ENCODE measurements around the gene TRAPPC14. TPM values are rescaled to one million over a fixed set of nuclear protein-coding genes. Genes with fewer than 3 reads are reported as not detected.

Gene TRAPPC14
- total and polyA plus RNA-seq, 2 of the 13 experiments (the other 11 are each of a cell fraction or from before 2014, with no cell fraction given), result 4.7 to 9.6 TPM

DNA sequence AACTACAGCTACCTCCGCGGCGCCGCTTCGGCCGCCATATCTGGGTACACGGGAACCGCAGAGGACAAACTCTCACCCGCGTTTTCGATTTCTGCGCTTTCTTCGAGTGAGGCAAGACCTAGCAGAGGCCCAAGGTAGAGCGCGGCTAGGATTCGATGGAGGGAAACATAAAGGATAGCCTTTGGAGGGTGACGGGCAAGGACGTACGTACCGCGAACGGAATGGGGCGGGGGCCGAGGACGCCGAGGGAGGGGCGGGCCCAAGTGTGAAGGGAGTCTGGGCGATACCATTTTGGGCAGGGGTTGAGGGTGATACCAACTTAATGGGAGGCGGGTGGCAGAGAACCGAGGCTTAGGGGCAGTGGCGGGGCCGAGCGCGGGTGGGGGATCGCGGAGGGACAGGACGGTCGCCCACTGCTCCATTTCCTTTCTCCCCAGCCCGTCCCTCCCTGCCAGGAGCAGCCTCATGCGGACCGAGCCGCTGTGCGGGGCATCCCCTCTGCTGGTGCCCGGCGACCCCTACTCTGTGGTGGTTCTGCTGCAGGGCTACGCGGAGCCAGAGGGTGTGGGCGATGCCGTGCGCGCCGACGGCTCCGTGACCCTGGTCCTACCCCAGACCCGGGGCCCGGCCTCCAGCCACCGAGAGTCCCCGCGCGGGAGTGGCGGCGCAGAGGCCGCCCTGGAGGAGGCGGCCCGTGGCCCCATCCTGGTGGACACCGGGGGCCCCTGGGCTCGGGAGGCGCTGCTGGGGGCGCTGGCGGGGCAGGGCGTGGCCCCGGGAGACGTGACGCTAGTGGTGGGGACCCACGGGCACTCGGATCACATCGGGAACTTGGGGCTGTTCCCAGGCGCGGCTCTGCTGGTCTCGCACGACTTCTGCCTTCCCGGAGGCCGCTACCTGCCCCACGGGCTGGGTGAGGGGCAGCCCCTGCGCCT is 31.3 kb downstream of the TRAPPC14 start, which contains the start of gene MBLAC1 (continued):
- TF ChIP-seq ZNF670 (CRISPR knock-in tag; IDR thresholded peaks at IDR 0.05; ENCODE audit: borderline replicate concordance), result peak; percentile 96
- TF ChIP-seq, protein P1, sequence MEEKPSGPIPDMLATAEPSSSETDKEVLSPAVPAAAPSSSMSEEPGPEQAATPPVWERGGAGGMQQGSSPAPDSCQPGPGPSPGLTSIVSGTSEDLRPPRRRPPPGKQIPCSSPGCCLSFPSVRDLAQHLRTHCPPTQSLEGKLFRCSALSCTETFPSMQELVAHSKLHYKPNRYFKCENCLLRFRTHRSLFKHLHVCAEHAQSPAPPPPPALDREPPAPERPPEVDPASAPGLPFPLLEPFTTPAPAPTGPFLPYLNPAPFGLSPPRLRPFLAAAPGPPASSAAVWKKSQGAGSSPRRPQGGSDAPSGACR (CRISPR knock-in tag; IDR thresholded peaks at IDR 0.05), result no peak
- TF ChIP-seq NONO (IDR thresholded peaks at IDR 0.05), result no peak
- TF ChIP-seq NONO (CRISPR knock-in tag; conservative IDR thresholded peaks at IDR 0.05), result peak; percentile 84
- TF ChIP-seq, protein P2, sequence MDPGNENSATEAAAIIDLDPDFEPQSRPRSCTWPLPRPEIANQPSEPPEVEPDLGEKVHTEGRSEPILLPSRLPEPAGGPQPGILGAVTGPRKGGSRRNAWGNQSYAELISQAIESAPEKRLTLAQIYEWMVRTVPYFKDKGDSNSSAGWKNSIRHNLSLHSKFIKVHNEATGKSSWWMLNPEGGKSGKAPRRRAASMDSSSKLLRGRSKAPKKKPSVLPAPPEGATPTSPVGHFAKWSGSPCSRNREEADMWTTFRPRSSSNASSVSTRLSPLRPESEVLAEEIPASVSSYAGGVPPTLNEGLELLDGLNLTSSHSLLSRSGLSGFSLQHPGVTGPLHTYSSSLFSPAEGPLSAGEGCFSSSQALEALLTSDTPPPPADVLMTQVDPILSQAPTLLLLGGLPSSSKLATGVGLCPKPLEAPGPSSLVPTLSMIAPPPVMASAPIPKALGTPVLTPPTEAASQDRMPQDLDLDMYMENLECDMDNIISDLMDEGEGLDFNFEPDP (CRISPR knock-in tag; conservative IDR thresholded peaks at IDR 0.05), result no peak
- TF ChIP-seq, protein P3, sequence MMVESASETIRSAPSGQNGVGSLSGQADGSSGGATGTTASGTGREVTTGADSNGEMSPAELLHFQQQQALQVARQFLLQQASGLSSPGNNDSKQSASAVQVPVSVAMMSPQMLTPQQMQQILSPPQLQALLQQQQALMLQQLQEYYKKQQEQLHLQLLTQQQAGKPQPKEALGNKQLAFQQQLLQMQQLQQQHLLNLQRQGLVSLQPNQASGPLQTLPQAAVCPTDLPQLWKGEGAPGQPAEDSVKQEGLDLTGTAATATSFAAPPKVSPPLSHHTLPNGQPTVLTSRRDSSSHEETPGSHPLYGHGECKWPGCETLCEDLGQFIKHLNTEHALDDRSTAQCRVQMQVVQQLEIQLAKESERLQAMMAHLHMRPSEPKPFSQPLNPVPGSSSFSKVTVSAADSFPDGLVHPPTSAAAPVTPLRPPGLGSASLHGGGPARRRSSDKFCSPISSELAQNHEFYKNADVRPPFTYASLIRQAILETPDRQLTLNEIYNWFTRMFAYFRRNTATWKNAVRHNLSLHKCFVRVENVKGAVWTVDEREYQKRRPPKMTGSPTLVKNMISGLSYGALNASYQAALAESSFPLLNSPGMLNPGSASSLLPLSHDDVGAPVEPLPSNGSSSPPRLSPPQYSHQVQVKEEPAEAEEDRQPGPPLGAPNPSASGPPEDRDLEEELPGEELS (CRISPR knock-in tag; IDR thresholded peaks at IDR 0.05), result no peak
- no peak for TF ChIP-seq ZNF598 (CRISPR knock-in tag; IDR thresholded peaks at IDR 0.05; ENCODE audit: borderline replicate concordance)
- no peak for TF ChIP-seq U2AF1 (optimal IDR thresholded peaks at IDR 0.05; ENCODE audit: low read depth, low read length)
- TF ChIP-seq, protein P4, sequence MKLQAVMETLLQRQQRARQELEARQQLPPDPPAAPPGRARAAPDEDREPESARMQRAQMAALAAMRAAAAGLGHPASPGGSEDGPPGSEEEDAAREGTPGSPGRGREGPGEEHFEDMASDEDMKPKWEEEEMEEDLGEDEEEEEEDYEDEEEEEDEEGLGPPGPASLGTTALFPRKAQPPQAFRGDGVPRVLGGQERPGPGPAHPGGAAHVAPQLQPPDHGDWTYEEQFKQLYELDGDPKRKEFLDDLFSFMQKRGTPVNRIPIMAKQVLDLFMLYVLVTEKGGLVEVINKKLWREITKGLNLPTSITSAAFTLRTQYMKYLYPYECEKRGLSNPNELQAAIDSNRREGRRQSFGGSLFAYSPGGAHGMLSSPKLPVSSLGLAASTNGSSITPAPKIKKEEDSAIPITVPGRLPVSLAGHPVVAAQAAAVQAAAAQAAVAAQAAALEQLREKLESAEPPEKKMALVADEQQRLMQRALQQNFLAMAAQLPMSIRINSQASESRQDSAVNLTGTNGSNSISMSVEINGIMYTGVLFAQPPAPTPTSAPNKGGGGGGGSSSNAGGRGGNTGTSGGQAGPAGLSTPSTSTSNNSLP (IDR thresholded peaks at IDR 0.05; ENCODE audit: low read depth, low read length), result no peak
- peak; percentile 12 for TF ChIP-seq ARHGAP35 (CRISPR knock-in tag; IDR thresholded peaks at IDR 0.05; ENCODE audit: borderline replicate concordance)
- TF ChIP-seq CREB1 (IDR thresholded peaks at IDR 0.05), result no peak
- TF ChIP-seq CREB1 (CRISPR knock-in tag; IDR thresholded peaks at IDR 0.05), result no peak
- no peak for TF ChIP-seq ZFP62 (CRISPR knock-in tag; IDR thresholded peaks at IDR 0.05)
- TF ChIP-seq ZNF616 (CRISPR knock-in tag; IDR thresholded peaks at IDR 0.05; ENCODE audit: low read depth), result 0 out of 2 replicates have a peak, but pooled peaks have one; percentile 22
- TF ChIP-seq TEAD3 (CRISPR knock-in tag; optimal IDR thresholded peaks at IDR 0.05; ENCODE audit: borderline replicate concordance), result peak; percentile 29
- TF ChIP-seq GABPA (IDR thresholded peaks at IDR 0.05; ENCODE audit: low read depth, low read length), result no peak
- TF ChIP-seq GABPA (CRISPR knock-in tag; IDR thresholded peaks at IDR 0.05; ENCODE audit: low read depth), result no peak
- no peak for TF ChIP-seq ZNF230 (CRISPR knock-in tag; IDR thresholded peaks at IDR 0.05)
- 0 out of 2 replicates have a peak, but pooled peaks have one; percentile 12 for TF ChIP-seq ZNF143 (CRISPR knock-in tag; IDR thresholded peaks at IDR 0.05)
- no peak for TF ChIP-seq RBAK (CRISPR knock-in tag; IDR thresholded peaks at IDR 0.05)
- 0 out of 2 replicates have a peak, but pooled peaks have one; percentile 12 for TF ChIP-seq ZSCAN21 (CRISPR knock-in tag; IDR thresholded peaks at IDR 0.05; ENCODE audit: borderline replicate concordance)
- no peak for TF ChIP-seq ZZZ3 (CRISPR knock-in tag; IDR thresholded peaks at IDR 0.05; ENCODE audit: borderline replicate concordance)
- TF ChIP-seq, protein P5, sequence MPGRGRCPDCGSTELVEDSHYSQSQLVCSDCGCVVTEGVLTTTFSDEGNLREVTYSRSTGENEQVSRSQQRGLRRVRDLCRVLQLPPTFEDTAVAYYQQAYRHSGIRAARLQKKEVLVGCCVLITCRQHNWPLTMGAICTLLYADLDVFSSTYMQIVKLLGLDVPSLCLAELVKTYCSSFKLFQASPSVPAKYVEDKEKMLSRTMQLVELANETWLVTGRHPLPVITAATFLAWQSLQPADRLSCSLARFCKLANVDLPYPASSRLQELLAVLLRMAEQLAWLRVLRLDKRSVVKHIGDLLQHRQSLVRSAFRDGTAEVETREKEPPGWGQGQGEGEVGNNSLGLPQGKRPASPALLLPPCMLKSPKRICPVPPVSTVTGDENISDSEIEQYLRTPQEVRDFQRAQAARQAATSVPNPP (CRISPR knock-in tag; IDR thresholded peaks at IDR 0.05), result no peak
- no peak for TF ChIP-seq FOXM1 (CRISPR knock-in tag; IDR thresholded peaks at IDR 0.05)

Measured in HepG2 (cell line).